Activated naive CD4-positive, alpha-beta T cell treated with anti-CD3 and anti-CD28 coated beads, Interleukin-2, amount 50 U/mL, for 72 hours (primary cell): ENCODE measurements around the gene FRAT2. TPM values are rescaled to one million over a fixed set of nuclear protein-coding genes. Genes with fewer than 3 reads are reported as not detected.

Experiments used
- ATAC-seq, 2 donors: fragments of 150-1000 bp; cut with Tn5 transposase; 2 replicates each; pipeline ENCODE4 v1.10.0; 2021; ENCODE audit warnings: mild to moderate bottlenecking in 2 of 2, moderate library complexity in 2 of 2
- DNase-seq, 2 donors: peaks; one replicate each; pipeline ENCODE4 v3.0.0; 2021 to 2022; ENCODE audit warnings: low spot score in 2 of 2
- H3K27ac Mint-ChIP-seq, 2 donors: one replicate each; pipeline ENCODE4 v1.8.0; 2022; ENCODE audit warnings: mild to moderate bottlenecking in 2 of 2, mixed read lengths in 2 of 2
- H3K36me3 Mint-ChIP-seq, 2 donors: one replicate each; pipeline ENCODE4 v1.8.0; 2022; ENCODE audit warnings: mixed read lengths in 2 of 2
- H3K9me3 Mint-ChIP-seq, 2 donors: one replicate each; pipeline ENCODE4 v1.8.0; 2022; ENCODE audit warnings: mixed read lengths in 2 of 2
- total RNA-seq, 2 donors: library from RNA; stranded (reverse); gene quantifications; one replicate each; pipeline ENCODE4 v1.2.3, GENCODE V29; 2022

The FRAT2 gene
- 10 to 100 TPM in 1 of 2 donors, 1 to 10 TPM in 1; 6.9 to 12.5 TPM for total RNA-seq

GRCh38 chr10:97334370-97335175 lies at the start of gene FRAT2:
TSS of gene FRAT2 (minus strand) at chr10:97334729. CDS start at chr10:97334572, 157 bp downstream.
- DNase-seq: peak; percentile 87 to 91
- H3K9me3 Mint-ChIP-seq: no peaks in the 10 kb centered on the region
- peak; percentile 83 to 88 for ATAC-seq
- H3K27ac Mint-ChIP-seq: peak within 1 kb of the TSS; percentile 84 to 89
- H3K36me3 Mint-ChIP-seq: peaks cover 14 to 17% of the 10 kb centered on the region in 2 donors

- ATAC-seq: no peak
- Mint-ChIP-seq H3K9me3 (no peaks in the 10 kb centered on the region), H3K27ac (no peak overlapping the region), H3K36me3 (peaks cover 0 to 15% of the 10 kb centered on the region in 2 donors)
- DNase-seq: no peak
Measured at GRCh38 chr10:97384156-97384555, 49.6 kb upstream of the FRAT2 start.

GRCh38 chr10:97383159-97383558 lies 48.6 kb upstream of the FRAT2 start:
- DNase-seq (no peak), ATAC-seq (no peak)
- Mint-ChIP-seq H3K27ac (no peak overlapping the region), H3K36me3 (peaks cover 0 to 5% of the 10 kb centered on the region in 2 donors), H3K9me3 (no peaks in the 10 kb centered on the region)

GRCh38 chr10:97381626-97382025 lies 47.1 kb upstream of the FRAT2 start:
- Mint-ChIP-seq H3K27ac (no peak overlapping the region), H3K36me3 (peaks cover 0 to 5% of the 10 kb centered on the region in 2 donors), H3K9me3 (no peaks in the 10 kb centered on the region)
- DNase-seq (no peak), ATAC-seq (no peak)

GRCh38 chr10:97380516-97380915 lies 46.0 kb upstream of the FRAT2 start:
- peak overlapping the region; percentile 21 to 68 for H3K27ac Mint-ChIP-seq
- no peaks in the 10 kb centered on the region for H3K9me3 Mint-ChIP-seq
- H3K36me3 Mint-ChIP-seq: peaks cover 0 to 5% of the 10 kb centered on the region in 2 donors
- DNase-seq: no peak
- ATAC-seq: no peak

- Mint-ChIP-seq H3K9me3 (no peaks in the 10 kb centered on the region), H3K36me3 (peaks cover 0 to 5% of the 10 kb centered on the region in 2 donors), H3K27ac (no peak overlapping the region)
- ATAC-seq: no peak
- DNase-seq: no peak
Measured at GRCh38 chr10:97378933-97379921, 44.7 kb upstream of the FRAT2 start.

- Mint-ChIP-seq H3K9me3 (no peaks in the 10 kb centered on the region), H3K27ac (no peak overlapping the region), H3K36me3 (peaks cover 0 to 6% of the 10 kb centered on the region in 2 donors)
- ATAC-seq (no peak), DNase-seq (no peak)
Measured at GRCh38 chr10:97376413-97376812, 41.9 kb upstream of the FRAT2 start.

- no peak overlapping the region for H3K27ac Mint-ChIP-seq
- H3K36me3 Mint-ChIP-seq: peaks cover 0 to 13% of the 10 kb centered on the region in 2 donors
- DNase-seq (no peak), ATAC-seq (no peak)
- no peaks in the 10 kb centered on the region for H3K9me3 Mint-ChIP-seq
Measured at GRCh38 chr10:97373456-97373855, 38.9 kb upstream of the FRAT2 start.

- H3K36me3 Mint-ChIP-seq: peaks cover 0 to 13% of the 10 kb centered on the region in 2 donors
- no peak for DNase-seq
- ATAC-seq: no peak
- peak overlapping the region in 1 of 2 donors; percentile 40 for H3K27ac Mint-ChIP-seq
- no peaks in the 10 kb centered on the region for H3K9me3 Mint-ChIP-seq
Measured at GRCh38 chr10:97372233-97372875, 37.8 kb upstream of the FRAT2 start.

- peak overlapping the region in 1 of 2 donors; percentile 40 for H3K27ac Mint-ChIP-seq
- ATAC-seq: no peak
- H3K36me3 Mint-ChIP-seq: peaks cover 0 to 13% of the 10 kb centered on the region in 2 donors
- no peak for DNase-seq
- no peaks in the 10 kb centered on the region for H3K9me3 Mint-ChIP-seq
Measured at GRCh38 chr10:97371696-97372095, 37.2 kb upstream of the FRAT2 start.

- peak overlapping the region; percentile 25 to 67 for H3K27ac Mint-ChIP-seq
- H3K9me3 Mint-ChIP-seq: no peaks in the 10 kb centered on the region
- DNase-seq (no peak), ATAC-seq (no peak)
- peaks cover 7 to 27% of the 10 kb centered on the region in 2 donors for H3K36me3 Mint-ChIP-seq
Measured at GRCh38 chr10:97367126-97367649, 32.7 kb upstream of the FRAT2 start.

GRCh38 chr10:97366572-97366971 lies 32.0 kb upstream of the FRAT2 start:
- H3K27ac Mint-ChIP-seq: peak overlapping the region; percentile 67 to 77
- H3K9me3 Mint-ChIP-seq: no peaks in the 10 kb centered on the region
- DNase-seq: no peak
- peaks cover 7 to 27% of the 10 kb centered on the region in 2 donors for H3K36me3 Mint-ChIP-seq
- ATAC-seq: no peak

- Mint-ChIP-seq H3K36me3 (peaks cover 7 to 23% of the 10 kb centered on the region in 2 donors), H3K27ac (peak overlapping the region; percentile 67 to 81), H3K9me3 (no peaks in the 10 kb centered on the region)
- DNase-seq (no peak), ATAC-seq (no peak)
Measured at GRCh38 chr10:97365761-97366351, 31.3 kb upstream of the FRAT2 start.

- Mint-ChIP-seq H3K36me3 (peaks cover 7 to 14% of the 10 kb centered on the region in 2 donors), H3K27ac (peak overlapping the region in 1 of 2 donors; percentile 88), H3K9me3 (no peaks in the 10 kb centered on the region)
- no peak for DNase-seq
- ATAC-seq: no peak
Measured at GRCh38 chr10:97363071-97363470, 28.5 kb upstream of the FRAT2 start.

GRCh38 chr10:97362310-97363033 lies 27.9 kb upstream of the FRAT2 start:
- DNase-seq (no peak), ATAC-seq (no peak)
- Mint-ChIP-seq H3K36me3 (peaks cover 7 to 14% of the 10 kb centered on the region in 2 donors), H3K27ac (peak overlapping the region; percentile 19 to 88), H3K9me3 (no peaks in the 10 kb centered on the region)
